ENCODE data around the gene JAKMIP2. TPM values are rescaled to one million over a fixed set of nuclear protein-coding genes. Genes with fewer than 3 reads are reported as not detected.
A peak's percentile ranks its signal among the peaks of the same experiment; 100 is the strongest.

JAKMIP2 gene
- total RNA-seq, 1 donor from 2014 or later = not detected

DNA sequence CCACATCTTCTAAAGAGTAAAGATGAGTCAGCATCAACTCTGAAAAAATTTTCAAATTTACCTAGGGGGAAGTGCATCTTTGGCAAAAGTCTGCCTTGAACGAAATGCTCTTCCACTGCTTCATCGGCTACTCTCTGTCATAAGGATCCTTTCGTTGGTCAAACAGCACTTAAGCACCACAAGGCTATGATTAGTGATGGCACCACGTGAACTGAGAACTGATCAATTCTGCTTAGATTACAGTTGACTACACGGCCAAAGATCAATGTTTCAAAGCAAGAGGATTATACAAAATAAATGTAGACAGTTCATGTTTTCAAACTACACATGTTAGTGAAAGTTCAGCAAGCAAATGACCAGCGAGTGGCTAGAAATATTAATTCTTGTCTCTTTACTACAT, 9.4 kb downstream of the JAKMIP2 start:
- Histone ChIP-seq H3K4me3 (ENCODE audit: low read depth, low read length) (no peak overlapping the region), H3K36me3 (ENCODE audit: control insufficient read depth, insufficient read depth, low read length) (no peaks in the 10 kb centered on the region), H3K27me3 (ENCODE audit: control insufficient read depth, insufficient read depth, low read length) (peaks cover 5% of the 10 kb centered on the region)
- DNase-seq (ENCODE audit: low read depth) = no peak
- no peak for TF ChIP-seq CTCF (IDR thresholded peaks at IDR 0.05; ENCODE audit: insufficient read depth, low read length, severe bottlenecking)
- no peak for FAIRE-seq

DNA sequence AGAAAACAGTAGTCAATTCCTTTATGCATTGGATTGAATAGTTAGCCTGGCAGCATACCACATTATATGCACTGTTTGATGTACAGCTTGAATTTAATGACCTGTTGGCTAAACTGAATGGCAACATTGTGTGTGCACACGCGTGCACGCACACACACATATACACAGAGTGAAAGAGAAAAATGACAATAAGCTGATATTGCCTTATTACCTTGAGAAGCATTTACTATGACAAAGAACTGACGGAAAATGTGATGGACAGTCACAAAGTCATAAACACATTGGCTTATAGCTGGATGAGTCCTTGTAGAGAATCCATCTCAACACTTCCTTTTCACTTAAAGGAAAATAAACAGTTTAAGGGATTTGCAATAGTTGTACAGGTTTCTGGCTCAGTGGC, 15.5 kb downstream of the JAKMIP2 start:
- Histone ChIP-seq H3K36me3 (ENCODE audit: control insufficient read depth, insufficient read depth, low read length) (no peaks in the 10 kb centered on the region), H3K27me3 (ENCODE audit: control insufficient read depth, insufficient read depth, low read length) (peaks cover 2% of the 10 kb centered on the region), H3K4me3 (ENCODE audit: low read depth, low read length) (no peak overlapping the region)
- DNase-seq (ENCODE audit: low read depth) = no peak
- TF ChIP-seq CTCF (IDR thresholded peaks at IDR 0.05; ENCODE audit: insufficient read depth, low read length, severe bottlenecking) = no peak
- no peak for FAIRE-seq

GRCh38 chr5:147763791-147764525, 18.6 kb downstream of the JAKMIP2 start:
- no peak for TF ChIP-seq CTCF (IDR thresholded peaks at IDR 0.05; ENCODE audit: insufficient read depth, low read length, severe bottlenecking)
- Histone ChIP-seq H3K36me3 (ENCODE audit: control insufficient read depth, insufficient read depth, low read length) (no peaks in the 10 kb centered on the region), H3K4me3 (ENCODE audit: low read depth, low read length) (no peak overlapping the region), H3K27me3 (ENCODE audit: control insufficient read depth, insufficient read depth, low read length) (peaks cover 2% of the 10 kb centered on the region)
- DNase-seq (ENCODE audit: low read depth) = peak; percentile 6
- FAIRE-seq = no peak

GRCh38 chr5:147760086-147760875, 22.2 kb downstream of the JAKMIP2 start:
- Histone ChIP-seq H3K36me3 (ENCODE audit: control insufficient read depth, insufficient read depth, low read length) (no peaks in the 10 kb centered on the region), H3K4me3 (ENCODE audit: low read depth, low read length) (no peak overlapping the region), H3K27me3 (ENCODE audit: control insufficient read depth, insufficient read depth, low read length) (peaks cover 2% of the 10 kb centered on the region)
- FAIRE-seq = no peak
- no peak for DNase-seq (ENCODE audit: low read depth)
- no peak for TF ChIP-seq CTCF (IDR thresholded peaks at IDR 0.05; ENCODE audit: insufficient read depth, low read length, severe bottlenecking)

- DNase-seq (ENCODE audit: low read depth) = no peak
- H3K27me3 ChIP-seq (ENCODE audit: control insufficient read depth, insufficient read depth, low read length) = peaks cover 2% of the 10 kb centered on the region
- TF ChIP-seq CTCF (IDR thresholded peaks at IDR 0.05; ENCODE audit: insufficient read depth, low read length, severe bottlenecking) = no peak
- H3K36me3 ChIP-seq (ENCODE audit: control insufficient read depth, insufficient read depth, low read length) = no peaks in the 10 kb centered on the region
- no peak overlapping the region for H3K4me3 ChIP-seq (ENCODE audit: low read depth, low read length)
- FAIRE-seq = no peak
Observed at GRCh38 chr5:147759441-147759840, 23.1 kb downstream of the JAKMIP2 start.

All from bronchial epithelial cell (primary cell).